ENCODE data around the gene ZAR1L. TPM values are rescaled to one million over a fixed set of nuclear protein-coding genes. Genes with fewer than 3 reads are reported as not detected.
"Not testable (repeated sequence)": the region's sequence is repeated elsewhere in the genome, so short reads cannot be mapped to it uniquely, and the experiment has no call there.

The ZAR1L gene
- total RNA-seq: under 0.01 TPM in 2 replicates

- no peak for TF ChIP-seq CTCF (IDR thresholded peaks at IDR 0.05; ENCODE audit: insufficient read depth, low read depth, low read length)
- peak; percentile 93 for DNase-seq (ENCODE audit: low read depth)
- H3K4me3 ChIP-seq (ENCODE audit: low read depth, low read length): peak within 1 kb of the TSS; percentile 93
These were observed at the start of gene ZAR1L, which contains the start of gene BRCA2 for GRCh38 chr13:32315238-32316027. TSS of gene ZAR1L (minus strand) at chr13:32315363. CDS start at chr13:32311925, 3,438 bp downstream. TSS of gene BRCA2 (plus strand) at chr13:32315508. CDS start at chr13:32316461, 953 bp downstream.

GRCh38 chr13:32362574-32362973, 47.4 kb upstream of the ZAR1L start:
- no peak overlapping the region for H3K4me3 ChIP-seq (ENCODE audit: low read depth, low read length)
- DNase-seq (ENCODE audit: low read depth): peak; percentile 5
- TF ChIP-seq CTCF (IDR thresholded peaks at IDR 0.05; ENCODE audit: insufficient read depth, low read depth, low read length): no peak

GRCh38 chr13:32355935-32356334, 40.8 kb upstream of the ZAR1L start:
- DNase-seq (ENCODE audit: low read depth); H3K4me3 ChIP-seq (ENCODE audit: low read depth, low read length): not testable (repeated sequence)

- no peak for TF ChIP-seq CTCF (IDR thresholded peaks at IDR 0.05; ENCODE audit: insufficient read depth, low read depth, low read length)
- no peak overlapping the region for H3K4me3 ChIP-seq (ENCODE audit: low read depth, low read length)
- no peak for DNase-seq (ENCODE audit: low read depth)
These were observed 38.9 kb upstream of the ZAR1L start for GRCh38 chr13:32354040-32354439.

- DNase-seq (ENCODE audit: low read depth): not testable (repeated sequence)
These were observed 35.8 kb upstream of the ZAR1L start for GRCh38 chr13:32350839-32351441.

GRCh38 chr13:32347651-32348050, 32.5 kb upstream of the ZAR1L start:
- no peak for TF ChIP-seq CTCF (IDR thresholded peaks at IDR 0.05; ENCODE audit: insufficient read depth, low read depth, low read length)
- no peak overlapping the region for H3K4me3 ChIP-seq (ENCODE audit: low read depth, low read length)
- no peak for DNase-seq (ENCODE audit: low read depth)

More at GRCh38 chr13:32350839-32351441, 35.8 kb upstream of the ZAR1L start:
- not testable (repeated sequence) for H3K4me3 ChIP-seq (ENCODE audit: low read depth, low read length)

GRCh38 chr13:32340914-32341313, 25.8 kb upstream of the ZAR1L start:
- no peak for TF ChIP-seq CTCF (IDR thresholded peaks at IDR 0.05; ENCODE audit: insufficient read depth, low read depth, low read length)
- DNase-seq (ENCODE audit: low read depth): no peak
- H3K4me3 ChIP-seq (ENCODE audit: low read depth, low read length): no peak overlapping the region
